ENCODE data around the gene COL8A1. TPM values are rescaled to one million over a fixed set of nuclear protein-coding genes. Genes with fewer than 3 reads are reported as not detected.

COL8A1 gene
- total RNA-seq, 1 donor from 2014 or later: 23.1 TPM

DNA sequence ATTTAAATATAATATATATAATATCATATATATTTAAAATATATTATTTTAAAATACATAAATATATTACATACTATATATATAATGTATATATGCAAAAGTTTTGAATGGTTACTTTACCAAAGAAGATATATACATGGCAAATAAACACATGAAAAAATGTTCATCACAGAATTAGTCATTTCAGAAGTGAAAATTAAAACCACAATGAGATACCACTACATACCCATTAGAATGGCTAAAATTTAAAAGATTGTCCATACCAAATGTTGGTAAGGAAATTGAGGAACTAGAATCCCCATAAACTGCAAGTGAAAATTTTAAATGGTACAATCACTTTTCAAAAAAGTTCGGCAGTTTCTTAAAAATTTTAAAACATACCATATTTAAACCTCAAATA is 23.6 kb upstream of the COL8A1 start:
- intact Hi-C loops (cut with DNase I): no loop called here
- no peaks in the 10 kb centered on the region for H3K4me1 ChIP-seq
- DNase-seq (ENCODE audit: extremely low spot score in 2 of 2): no peak
- H3K36me3 ChIP-seq: no peaks in the 10 kb centered on the region
- TF ChIP-seq POLR2A (IDR thresholded peaks at IDR 0.05) (no peak), CTCF (IDR thresholded peaks at IDR 0.05) (no peak), POLR2AphosphoS5 (IDR thresholded peaks at IDR 0.05; ENCODE audit: insufficient read depth in 1 of 2, low read depth in 1 of 2) (no peak)
- H3K27me3 ChIP-seq: no peaks in the 10 kb centered on the region
- no peak overlapping the region for H3K27ac ChIP-seq
- H3K9me3 ChIP-seq: no peaks in the 10 kb centered on the region
- no peak overlapping the region for H3K4me3 ChIP-seq

DNA sequence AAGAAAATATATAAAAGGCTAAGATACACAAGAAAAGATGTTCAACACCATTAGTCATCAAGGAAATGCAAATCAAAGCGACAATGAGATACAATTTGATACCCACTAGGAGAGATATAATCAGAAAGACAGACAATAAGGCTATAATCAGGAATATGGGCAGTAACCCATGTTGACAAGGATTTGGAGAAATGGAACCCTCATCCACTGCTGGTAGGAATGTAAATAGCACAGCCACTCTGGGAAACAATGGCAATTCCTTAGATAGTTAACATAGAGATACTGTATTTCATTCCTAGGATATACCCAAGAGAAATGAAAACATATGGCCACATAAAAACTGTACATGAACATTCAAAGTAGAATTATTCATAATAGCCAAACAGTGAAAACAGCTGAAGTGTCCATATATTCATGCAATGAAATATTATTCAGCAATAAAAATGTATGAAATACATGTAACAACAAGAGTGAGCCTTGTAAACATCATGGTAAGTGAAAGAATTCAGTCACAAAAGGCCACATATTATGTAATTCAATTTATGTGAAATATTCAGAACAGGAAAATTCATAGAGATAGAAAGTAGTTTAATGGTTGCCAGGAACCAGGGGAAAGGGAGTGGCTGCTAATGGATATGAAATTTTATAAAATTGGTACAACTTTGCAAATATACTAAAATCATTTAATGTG is 18.2 kb upstream of the COL8A1 start:
- Histone ChIP-seq H3K4me3 (no peak overlapping the region), H3K27ac (no peak overlapping the region), H3K27me3 (no peaks in the 10 kb centered on the region), H3K9me3 (no peaks in the 10 kb centered on the region), H3K36me3 (no peaks in the 10 kb centered on the region), H3K4me1 (no peaks in the 10 kb centered on the region)
- no peak for TF ChIP-seq POLR2A (IDR thresholded peaks at IDR 0.05)
- TF ChIP-seq POLR2AphosphoS5 (IDR thresholded peaks at IDR 0.05; ENCODE audit: insufficient read depth in 1 of 2, low read depth in 1 of 2): no peak
- TF ChIP-seq CTCF (IDR thresholded peaks at IDR 0.05): no peak
- intact Hi-C loops (cut with DNase I): no loop called here
- no peak for DNase-seq (ENCODE audit: extremely low spot score in 2 of 2)

- Histone ChIP-seq H3K27me3 (no peaks in the 10 kb centered on the region), H3K9me3 (no peaks in the 10 kb centered on the region), H3K4me3 (no peak overlapping the region), H3K4me1 (no peaks in the 10 kb centered on the region), H3K27ac (no peak overlapping the region), H3K36me3 (no peaks in the 10 kb centered on the region)
- TF ChIP-seq POLR2A (IDR thresholded peaks at IDR 0.05) (no peak), CTCF (IDR thresholded peaks at IDR 0.05) (no peak)
- DNase-seq (ENCODE audit: extremely low spot score in 2 of 2): no peak
- intact Hi-C loops (cut with DNase I): no loop called here
Measured at GRCh38 chr3:99620976-99621375, 17.4 kb upstream of the COL8A1 start.

- H3K9me3 ChIP-seq: no peaks in the 10 kb centered on the region
- intact Hi-C loops (cut with DNase I): no loop called here
- no peak overlapping the region for H3K27ac ChIP-seq
- TF ChIP-seq POLR2AphosphoS5 (IDR thresholded peaks at IDR 0.05; ENCODE audit: insufficient read depth in 1 of 2, low read depth in 1 of 2): no peak
- TF ChIP-seq CTCF (IDR thresholded peaks at IDR 0.05): no peak
- TF ChIP-seq POLR2A (IDR thresholded peaks at IDR 0.05): no peak
- H3K4me1 ChIP-seq: no peaks in the 10 kb centered on the region
- no peak overlapping the region for H3K4me3 ChIP-seq
- no peak for DNase-seq (ENCODE audit: extremely low spot score in 2 of 2)
- no peaks in the 10 kb centered on the region for H3K27me3 ChIP-seq
- no peaks in the 10 kb centered on the region for H3K36me3 ChIP-seq
Measured at GRCh38 chr3:99624496-99625236, 13.7 kb upstream of the COL8A1 start.

GRCh38 chr3:99625237-99625622 is 13.2 kb upstream of the COL8A1 start:
- intact Hi-C loops (cut with DNase I): no loop called here
- Histone ChIP-seq H3K4me3 (no peak overlapping the region), H3K27me3 (no peaks in the 10 kb centered on the region), H3K4me1 (no peaks in the 10 kb centered on the region), H3K9me3 (no peaks in the 10 kb centered on the region), H3K27ac (no peak overlapping the region), H3K36me3 (no peaks in the 10 kb centered on the region)
- no peak for DNase-seq (ENCODE audit: extremely low spot score in 2 of 2)
- no peak for TF ChIP-seq POLR2A (IDR thresholded peaks at IDR 0.05)
- TF ChIP-seq CTCF (IDR thresholded peaks at IDR 0.05): no peak
- TF ChIP-seq POLR2AphosphoS5 (IDR thresholded peaks at IDR 0.05; ENCODE audit: insufficient read depth in 1 of 2, low read depth in 1 of 2): no peak

Measured in vagina (tissue), 2 donors.